ENCODE data around the gene CACNA1B.

DNA sequence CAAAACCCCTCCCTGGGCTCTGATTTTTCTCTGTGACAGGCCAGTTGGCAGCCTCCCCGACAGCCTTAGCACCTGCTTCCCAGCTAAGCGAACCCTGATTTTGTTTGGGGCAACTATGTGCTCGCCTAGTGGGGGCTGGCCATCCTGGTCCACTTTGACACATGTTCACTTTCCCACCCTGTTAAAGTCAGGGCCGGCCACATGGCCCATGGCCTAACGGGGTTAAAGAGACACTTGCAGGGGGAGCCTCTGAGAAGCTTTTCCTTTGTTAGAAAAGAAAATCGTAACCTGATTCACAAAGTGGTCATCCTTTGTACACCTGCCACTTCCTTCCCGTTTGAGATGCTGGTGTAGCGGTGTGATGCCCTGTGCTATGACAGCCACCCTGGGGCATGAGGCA, 1.3 kb upstream of the CACNA1B start:
- TF ChIP-seq, protein P1, sequence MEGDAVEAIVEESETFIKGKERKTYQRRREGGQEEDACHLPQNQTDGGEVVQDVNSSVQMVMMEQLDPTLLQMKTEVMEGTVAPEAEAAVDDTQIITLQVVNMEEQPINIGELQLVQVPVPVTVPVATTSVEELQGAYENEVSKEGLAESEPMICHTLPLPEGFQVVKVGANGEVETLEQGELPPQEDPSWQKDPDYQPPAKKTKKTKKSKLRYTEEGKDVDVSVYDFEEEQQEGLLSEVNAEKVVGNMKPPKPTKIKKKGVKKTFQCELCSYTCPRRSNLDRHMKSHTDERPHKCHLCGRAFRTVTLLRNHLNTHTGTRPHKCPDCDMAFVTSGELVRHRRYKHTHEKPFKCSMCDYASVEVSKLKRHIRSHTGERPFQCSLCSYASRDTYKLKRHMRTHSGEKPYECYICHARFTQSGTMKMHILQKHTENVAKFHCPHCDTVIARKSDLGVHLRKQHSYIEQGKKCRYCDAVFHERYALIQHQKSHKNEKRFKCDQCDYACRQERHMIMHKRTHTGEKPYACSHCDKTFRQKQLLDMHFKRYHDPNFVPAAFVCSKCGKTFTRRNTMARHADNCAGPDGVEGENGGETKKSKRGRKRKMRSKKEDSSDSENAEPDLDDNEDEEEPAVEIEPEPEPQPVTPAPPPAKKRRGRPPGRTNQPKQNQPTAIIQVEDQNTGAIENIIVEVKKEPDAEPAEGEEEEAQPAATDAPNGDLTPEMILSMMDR (IDR thresholded peaks at IDR 0.05; ENCODE audit: low read length) = no peak
- TF ChIP-seq EZH2 (optimal IDR thresholded peaks at IDR 0.05; ENCODE audit: low read depth, low read length) (no peak), EZH2phosphoT487 (IDR thresholded peaks at IDR 0.05; ENCODE audit: low read length) (no peak)
